Cardiac fibroblast (primary cell): ENCODE results near the gene PARD6B.
"Not testable (repeated sequence)": the region's sequence is repeated elsewhere in the genome, so short reads cannot be mapped to it uniquely, and the experiment has no call there.

Experiments used
- DNase-seq, 2 donors: peaks; one replicate each; pipeline versions ENCODE4 v3.0.0 to v3.0.0-alpha.2; 2010; ENCODE audit warnings: low read depth in 2 of 2
- H3K4me3 ChIP-seq, 2 donors: replicated peaks in 1 of 2; 1 replicate in 1 of 2; 2 replicates in 1 of 2; pipeline ENCODE4 v1.5.1; 2011; ENCODE audit warnings: low read depth in 2 of 2, low read length in 2 of 2, mild to moderate bottlenecking in 2 of 2, moderate library complexity in 1 of 2
- CTCF ChIP-seq: IDR thresholded peaks from one replicate; pipeline ENCODE4 v1.5.1; 2011; ENCODE audit warnings: low read depth, mild to moderate bottlenecking, low read length, inconsistent platforms

The PARD6B gene

GRCh38 chr20:50762045-50762422 is 30.7 kb downstream of the PARD6B start:
- DNase-seq, result peak; percentile 17 to 27
- no peak overlapping the region for H3K4me3 ChIP-seq
- no peak for TF ChIP-seq CTCF

GRCh38 chr20:50762435-50763220 is 31.2 kb downstream of the PARD6B start:
- no peak overlapping the region for H3K4me3 ChIP-seq
- peak; percentile 63 to 65 for DNase-seq
- no peak for TF ChIP-seq CTCF

DNA sequence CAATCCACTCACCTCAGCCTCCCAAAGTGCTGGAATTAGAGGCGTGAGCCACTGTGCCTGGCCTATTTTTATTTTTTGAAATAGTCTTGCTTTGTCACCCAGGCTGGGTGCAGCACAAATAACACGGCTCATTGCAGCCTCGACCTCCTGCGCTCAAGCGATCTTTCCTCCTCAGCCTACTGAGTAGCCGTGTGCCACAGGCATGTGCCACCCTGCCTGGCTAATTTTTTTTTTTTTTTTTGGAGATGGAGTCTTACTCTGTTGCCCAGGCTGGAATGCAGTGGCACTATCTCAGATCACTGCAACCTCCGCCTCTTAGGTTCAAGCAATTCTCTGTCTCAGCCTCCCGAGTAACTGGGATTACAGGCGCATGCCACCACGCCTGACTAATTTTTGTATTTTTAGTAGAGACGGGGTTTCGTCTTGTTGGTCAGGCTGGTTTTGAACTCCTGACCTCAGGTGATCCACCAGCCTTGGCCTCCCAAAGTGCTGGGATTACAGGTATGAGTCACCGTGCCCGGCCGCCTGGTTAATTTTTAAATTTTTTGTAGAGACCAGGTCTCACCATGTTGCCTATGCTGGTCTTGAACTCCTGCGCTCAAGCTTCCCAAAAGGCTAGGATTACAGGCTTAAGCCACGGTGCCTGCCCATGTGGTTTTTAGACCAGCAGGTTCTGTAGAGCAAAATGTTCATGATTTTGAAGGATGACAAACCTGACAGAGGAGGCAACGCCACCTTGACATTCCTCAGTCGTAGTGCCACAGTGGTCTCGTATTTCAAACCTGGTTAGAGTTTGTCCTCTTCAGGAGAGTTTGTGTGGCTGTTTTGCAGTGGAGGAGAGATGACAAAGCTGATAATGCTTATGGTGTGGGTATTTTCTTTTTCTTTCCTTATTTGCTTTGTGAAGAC is 32.4 kb downstream of the PARD6B start:
- H3K4me3 ChIP-seq, DNase-seq: not testable (repeated sequence)

- DNase-seq, H3K4me3 ChIP-seq: not testable (repeated sequence)
These were observed 33.9 kb downstream of the PARD6B start for GRCh38 chr20:50765251-50765650.

DNA sequence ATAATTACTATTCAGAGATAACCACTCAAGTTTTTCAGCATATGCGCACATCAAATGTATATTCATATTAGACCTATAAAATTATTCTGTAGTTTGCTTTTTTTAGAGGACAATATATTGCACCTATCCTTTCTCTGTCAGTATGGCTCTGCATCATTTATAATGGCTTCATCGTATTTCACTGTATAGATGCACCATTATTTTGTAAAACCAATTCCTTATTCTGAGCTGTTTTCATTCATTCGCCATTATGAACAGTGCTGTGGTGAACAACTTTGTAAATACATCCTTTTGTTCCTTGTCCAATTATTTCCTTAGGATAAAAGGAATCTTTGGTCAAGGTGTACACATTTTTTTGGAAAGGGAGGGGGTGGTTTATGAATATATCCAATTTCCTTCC is 34.3 kb downstream of the PARD6B start:
- no peak for DNase-seq
- H3K4me3 ChIP-seq, result no peak overlapping the region
- TF ChIP-seq CTCF, result no peak

GRCh38 chr20:50766955-50767809 is 35.8 kb downstream of the PARD6B start:
- peak; percentile 44 to 74 for DNase-seq
- H3K4me3 ChIP-seq, result not testable (repeated sequence)

DNA sequence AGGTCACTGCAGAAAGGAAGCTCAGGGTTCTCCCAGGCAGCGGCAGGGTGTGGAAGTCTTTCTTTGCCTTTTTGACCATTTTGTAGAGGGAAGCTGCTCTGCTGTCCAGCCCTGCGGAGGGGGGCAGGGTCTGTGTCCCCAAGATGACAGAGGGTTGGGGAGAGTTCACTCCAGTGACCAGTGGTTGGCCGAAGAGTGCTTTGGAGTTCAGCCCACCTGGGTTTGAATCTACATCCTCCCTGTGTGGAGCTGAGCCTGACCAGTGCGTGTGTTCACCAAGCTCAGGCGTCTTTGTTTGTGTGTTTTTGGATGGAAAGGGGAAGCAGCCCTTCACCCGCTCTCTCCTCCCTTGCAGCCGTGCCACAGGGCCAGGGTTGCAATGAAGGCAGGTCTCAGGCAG is 37.6 kb downstream of the PARD6B start:
- DNase-seq, H3K4me3 ChIP-seq: not testable (repeated sequence)

- DNase-seq, H3K4me3 ChIP-seq: not testable (repeated sequence)
These were observed 38.2 kb downstream of the PARD6B start for GRCh38 chr20:50769551-50770085.

DNA sequence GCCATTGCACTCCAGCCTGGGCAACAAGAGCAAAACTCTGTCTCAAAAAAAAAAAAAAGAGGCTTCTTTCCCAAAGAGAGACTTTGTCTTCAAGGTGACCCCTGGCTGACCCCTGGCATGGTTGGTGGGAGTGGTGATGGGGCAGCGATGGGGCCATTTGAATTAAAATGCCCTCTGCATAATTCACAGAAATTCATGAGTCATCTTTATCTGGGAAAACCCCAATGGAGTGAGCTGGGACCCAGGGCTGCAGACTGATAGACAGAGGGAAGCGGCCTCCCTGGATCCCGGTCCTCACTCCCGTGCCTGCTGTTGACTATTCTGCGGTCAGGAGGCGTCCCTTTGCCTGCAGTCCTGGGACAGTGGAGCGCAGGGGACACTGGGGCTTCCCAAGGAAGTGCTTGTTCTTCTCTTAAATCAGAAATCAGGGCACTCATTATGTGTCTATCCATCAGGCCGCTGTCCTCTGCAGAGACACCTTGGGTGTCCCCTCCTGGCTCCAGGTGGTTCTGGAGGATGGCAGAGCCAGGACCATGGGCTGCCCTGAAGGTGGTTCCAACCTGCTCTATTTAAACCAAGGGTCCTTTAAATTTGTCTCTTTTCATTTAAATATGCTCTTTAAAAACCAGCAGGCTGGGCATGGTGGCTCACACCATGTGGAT is 40.2 kb downstream of the PARD6B start:
- not testable (repeated sequence) for H3K4me3 ChIP-seq
- peak; percentile 35 to 36 for DNase-seq
